WTC11 (cell line): ENCODE results near the gene NUP93. TPM values are rescaled to one million over a fixed set of nuclear protein-coding genes. Genes with fewer than 3 reads are reported as not detected.

Experiments used
- ATAC-seq: fragments of 200-7000 bp; cut with Tn5 transposase; 2 replicates; pipeline ENCODE4 v1.10.0; 2021; ENCODE audit warnings: mild to moderate bottlenecking, moderate library complexity
- CTCF ChIA-PET: fragments of 300-600 bp; sonication (Branson Sonifier 250); formaldehyde crosslinking; loops from one replicate; lab custom pipeline; 2021; ENCODE audit warnings: antibody characterized with exemption; lab: Charles Lee
- POLR2A ChIA-PET: fragments of 350-600 bp; sonication (Branson Sonifier 250); formaldehyde crosslinking; loops from one replicate; lab custom pipeline; 2021; ENCODE audit warnings: antibody characterized with exemption; lab: Charles Lee
- DNase-seq: peaks from one replicate; pipeline ENCODE4 v3.0.0; 2021; ENCODE audit warnings: low spot score
- H3K27ac Mint-ChIP-seq: 2 replicates; pipeline ENCODE4 v1.8.0; 2021; ENCODE audit warnings: mixed read lengths
- H3K27me3 Mint-ChIP-seq: 2 replicates; pipeline ENCODE4 v1.8.0; 2021; ENCODE audit warnings: low read depth, mild to moderate bottlenecking, moderate library complexity, mixed read lengths
- H3K36me3 Mint-ChIP-seq: 2 replicates; pipeline ENCODE4 v1.8.0; 2021; ENCODE audit warnings: mixed read lengths
- H3K4me1 Mint-ChIP-seq: 2 replicates; pipeline ENCODE4 v1.8.0; 2022; ENCODE audit warnings: mixed read lengths
- H3K4me3 Mint-ChIP-seq: 2 replicates; pipeline ENCODE4 v1.8.0; 2021; ENCODE audit warnings: mild to moderate bottlenecking, moderate library complexity, mixed read lengths
- H3K9me3 Mint-ChIP-seq: 2 replicates; pipeline ENCODE4 v1.8.0; 2021; ENCODE audit warnings: mixed read lengths
- CREM ChIP-seq: sonication (generic); formaldehyde crosslinking; IDR thresholded peaks from 2 replicates; pipeline ENCODE4 v1.8.1; 2022; ENCODE audit warnings: mild to moderate bottlenecking, missing genetic modification reagents, moderate library complexity
- CTCF ChIP-seq: fragments of 200-600 bp; IDR thresholded peaks from 2 replicates; pipeline ENCODE4 v1.8.0; 2022; ENCODE audit warnings: antibody characterized with exemption
- GABPB1 ChIP-seq: sonication (generic); formaldehyde crosslinking; IDR thresholded peaks from 2 replicates; pipeline ENCODE4 v1.8.1; 2023; ENCODE audit warnings: mild to moderate bottlenecking, missing genetic modification reagents
- HMGA2 ChIP-seq: fragments of 250-450 bp; sonication (Bioruptor Pico); IDR thresholded peaks from 2 replicates; pipeline ENCODE4 v1.4.0; 2021; ENCODE audit warnings: mild to moderate bottlenecking, moderate library complexity
- IRF1 ChIP-seq: sonication (generic); formaldehyde crosslinking; IDR thresholded peaks from 2 replicates; pipeline ENCODE4 v1.8.0; 2023; ENCODE audit warnings: missing genetic modification reagents
- JUN ChIP-seq: sonication (generic); formaldehyde crosslinking; IDR thresholded peaks from 2 replicates; pipeline ENCODE4 v1.8.0; 2023; ENCODE audit warnings: mild to moderate bottlenecking, missing genetic modification reagents
- MXD4 ChIP-seq: fragments of 250-450 bp; sonication (Bioruptor Pico); IDR thresholded peaks from 2 replicates; pipeline ENCODE4 v1.8.0; 2021; ENCODE audit warnings: mild to moderate bottlenecking, moderate library complexity, borderline replicate concordance
- NFATC4 ChIP-seq: fragments of 250-450 bp; sonication (Bioruptor Pico); IDR thresholded peaks from 2 replicates; pipeline ENCODE4 v1.9.0; 2021; ENCODE audit warnings: mild to moderate bottlenecking
- NR1H2 ChIP-seq: sonication (generic); formaldehyde crosslinking; IDR thresholded peaks from 2 replicates; pipeline ENCODE4 v1.9.0; 2021; ENCODE audit warnings: mild to moderate bottlenecking, moderate library complexity, missing genetic modification reagents
- PRRX2 ChIP-seq: fragments of 250-450 bp; sonication (Bioruptor Pico); IDR thresholded peaks from 2 replicates; pipeline ENCODE4 v1.8.0; 2021; ENCODE audit warnings: mild to moderate bottlenecking
- TCF7 ChIP-seq: sonication (generic); formaldehyde crosslinking; IDR thresholded peaks from 2 replicates; pipeline ENCODE4 v1.8.0; 2022; ENCODE audit warnings: mild to moderate bottlenecking, low read depth, missing genetic modification reagents, moderate library complexity
- ZMAT4 ChIP-seq: fragments of 250-450 bp; sonication (Bioruptor Pico); IDR thresholded peaks from 2 replicates; pipeline ENCODE4 v1.9.0; 2021; ENCODE audit warnings: mild to moderate bottlenecking
- ZNF263 ChIP-seq: sonication (generic); formaldehyde crosslinking; IDR thresholded peaks from 2 replicates; pipeline ENCODE4 v1.8.1; 2022; ENCODE audit warnings: low read depth, mild to moderate bottlenecking, moderate library complexity, missing genetic modification reagents
- ZNF416 ChIP-seq: fragments of 250-450 bp; sonication (Bioruptor Pico); IDR thresholded peaks from 2 replicates; pipeline ENCODE4 v1.9.0; 2021; ENCODE audit warnings: mild to moderate bottlenecking, inconsistent platforms
- total RNA-seq: library from RNA; stranded (reverse); gene quantifications from 3 replicates; pipeline ENCODE4 v1.2.3, GENCODE V29; 2021
- TF ChIP-seq, protein P1 (sequence below): sonication (generic); formaldehyde crosslinking; conservative IDR thresholded peaks from 2 replicates; pipeline ENCODE4 v1.8.1; 2022; ENCODE audit warnings: mild to moderate bottlenecking, missing genetic modification reagents
- TF ChIP-seq, protein P2 (sequence below): sonication (generic); formaldehyde crosslinking; IDR thresholded peaks from 2 replicates; pipeline ENCODE4 v1.8.1; 2023; ENCODE audit warnings: mild to moderate bottlenecking, moderate library complexity, missing genetic modification reagents
- TF ChIP-seq, protein P3 (sequence below): sonication (generic); formaldehyde crosslinking; IDR thresholded peaks from 2 replicates; pipeline ENCODE4 v1.8.1; 2023; ENCODE audit warnings: mild to moderate bottlenecking, missing genetic modification reagents, borderline replicate concordance
- TF ChIP-seq, protein P4 (sequence below): sonication (generic); formaldehyde crosslinking; IDR thresholded peaks from 2 replicates; pipeline ENCODE4 v1.8.1; 2022; ENCODE audit warnings: low read depth, mild to moderate bottlenecking, moderate library complexity, missing genetic modification reagents, borderline replicate concordance
- TF ChIP-seq, protein P5 (sequence below): sonication (generic); formaldehyde crosslinking; IDR thresholded peaks from 2 replicates; pipeline ENCODE4 v1.8.1; 2022; ENCODE audit warnings: missing genetic modification reagents, borderline replicate concordance

NUP93 gene
- total RNA-seq, 1 experiment from 2014 or later = 185 TPM

GRCh38 chr16:56877486-56878182, 147.7 kb downstream of the NUP93 start:
- ATAC-seq (no peak), DNase-seq (no peak)
- TF ChIP-seq CTCF (no peak), JUN (no peak), NFATC4 (CRISPR knock-in tag) (no peak), CREM (CRISPR knock-in tag) (no peak)
- TF ChIP-seq, protein P1, sequence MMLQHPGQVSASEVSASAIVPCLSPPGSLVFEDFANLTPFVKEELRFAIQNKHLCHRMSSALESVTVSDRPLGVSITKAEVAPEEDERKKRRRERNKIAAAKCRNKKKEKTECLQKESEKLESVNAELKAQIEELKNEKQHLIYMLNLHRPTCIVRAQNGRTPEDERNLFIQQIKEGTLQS (CRISPR knock-in tag) = no peak
- TF ChIP-seq, protein P2, sequence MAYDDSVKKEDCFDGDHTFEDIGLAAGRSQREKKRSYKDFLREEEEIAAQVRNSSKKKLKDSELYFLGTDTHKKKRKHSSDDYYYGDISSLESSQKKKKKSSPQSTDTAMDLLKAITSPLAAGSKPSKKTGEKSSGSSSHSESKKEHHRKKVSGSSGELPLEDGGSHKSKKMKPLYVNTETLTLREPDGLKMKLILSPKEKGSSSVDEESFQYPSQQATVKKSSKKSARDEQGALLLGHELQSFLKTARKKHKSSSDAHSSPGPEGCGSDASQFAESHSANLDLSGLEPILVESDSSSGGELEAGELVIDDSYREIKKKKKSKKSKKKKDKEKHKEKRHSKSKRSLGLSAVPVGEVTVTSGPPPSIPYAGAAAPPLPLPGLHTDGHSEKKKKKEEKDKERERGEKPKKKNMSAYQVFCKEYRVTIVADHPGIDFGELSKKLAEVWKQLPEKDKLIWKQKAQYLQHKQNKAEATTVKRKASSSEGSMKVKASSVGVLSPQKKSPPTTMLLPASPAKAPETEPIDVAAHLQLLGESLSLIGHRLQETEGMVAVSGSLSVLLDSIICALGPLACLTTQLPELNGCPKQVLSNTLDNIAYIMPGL (CRISPR knock-in tag) = no peak
- ChIA-PET POLR2A (no interaction called here), CTCF (interaction anchor here (0.6 to 2.4 kb wide), 2 partner anchors 9 to 266 kb away, joined by 3 to 7 read pairs; no protein-coding TSS in a partner anchor)
- Mint-ChIP-seq H3K36me3 (no peaks in the 10 kb centered on the region), H3K27me3 (no peaks in the 10 kb centered on the region), H3K9me3 (no peaks in the 10 kb centered on the region), H3K4me3 (no peak overlapping the region), H3K4me1 (no peaks in the 10 kb centered on the region), H3K27ac (no peak overlapping the region)

- ATAC-seq (no peak), DNase-seq (no peak)
- no peak overlapping the region for H3K4me3 Mint-ChIP-seq
- no peak overlapping the region for H3K27ac Mint-ChIP-seq
- no peaks in the 10 kb centered on the region for H3K27me3 Mint-ChIP-seq
- no peaks in the 10 kb centered on the region for H3K4me1 Mint-ChIP-seq
- no peaks in the 10 kb centered on the region for H3K36me3 Mint-ChIP-seq
- ChIA-PET CTCF (interaction anchor here (0.6 to 2.4 kb wide), 2 partner anchors 9 to 265 kb away, joined by 3 to 7 read pairs; no protein-coding TSS in a partner anchor), POLR2A (no interaction called here)
- H3K9me3 Mint-ChIP-seq = no peaks in the 10 kb centered on the region
- TF ChIP-seq ZNF263 (no peak), MXD4 (CRISPR knock-in tag) (no peak), GABPB1 (no peak), PRRX2 (CRISPR knock-in tag) (no peak), TCF7 (no peak), ZNF416 (CRISPR knock-in tag) (no peak), IRF1 (CRISPR knock-in tag) (no peak), ZMAT4 (no peak), NR1H2 (CRISPR knock-in tag) (no peak), HMGA2 (no peak)
- TF ChIP-seq, protein P3, sequence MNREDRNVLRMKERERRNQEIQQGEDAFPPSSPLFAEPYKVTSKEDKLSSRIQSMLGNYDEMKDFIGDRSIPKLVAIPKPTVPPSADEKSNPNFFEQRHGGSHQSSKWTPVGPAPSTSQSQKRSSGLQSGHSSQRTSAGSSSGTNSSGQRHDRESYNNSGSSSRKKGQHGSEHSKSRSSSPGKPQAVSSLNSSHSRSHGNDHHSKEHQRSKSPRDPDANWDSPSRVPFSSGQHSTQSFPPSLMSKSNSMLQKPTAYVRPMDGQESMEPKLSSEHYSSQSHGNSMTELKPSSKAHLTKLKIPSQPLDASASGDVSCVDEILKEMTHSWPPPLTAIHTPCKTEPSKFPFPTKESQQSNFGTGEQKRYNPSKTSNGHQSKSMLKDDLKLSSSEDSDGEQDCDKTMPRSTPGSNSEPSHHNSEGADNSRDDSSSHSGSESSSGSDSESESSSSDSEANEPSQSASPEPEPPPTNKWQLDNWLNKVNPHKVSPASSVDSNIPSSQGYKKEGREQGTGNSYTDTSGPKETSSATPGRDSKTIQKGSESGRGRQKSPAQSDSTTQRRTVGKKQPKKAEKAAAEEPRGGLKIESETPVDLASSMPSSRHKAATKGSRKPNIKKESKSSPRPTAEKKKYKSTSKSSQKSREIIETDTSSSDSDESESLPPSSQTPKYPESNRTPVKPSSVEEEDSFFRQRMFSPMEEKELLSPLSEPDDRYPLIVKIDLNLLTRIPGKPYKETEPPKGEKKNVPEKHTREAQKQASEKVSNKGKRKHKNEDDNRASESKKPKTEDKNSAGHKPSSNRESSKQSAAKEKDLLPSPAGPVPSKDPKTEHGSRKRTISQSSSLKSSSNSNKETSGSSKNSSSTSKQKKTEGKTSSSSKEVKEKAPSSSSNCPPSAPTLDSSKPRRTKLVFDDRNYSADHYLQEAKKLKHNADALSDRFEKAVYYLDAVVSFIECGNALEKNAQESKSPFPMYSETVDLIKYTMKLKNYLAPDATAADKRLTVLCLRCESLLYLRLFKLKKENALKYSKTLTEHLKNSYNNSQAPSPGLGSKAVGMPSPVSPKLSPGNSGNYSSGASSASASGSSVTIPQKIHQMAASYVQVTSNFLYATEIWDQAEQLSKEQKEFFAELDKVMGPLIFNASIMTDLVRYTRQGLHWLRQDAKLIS (CRISPR knock-in tag) = no peak
- TF ChIP-seq, protein P2 (CRISPR knock-in tag) = no peak
- TF ChIP-seq, protein P4, sequence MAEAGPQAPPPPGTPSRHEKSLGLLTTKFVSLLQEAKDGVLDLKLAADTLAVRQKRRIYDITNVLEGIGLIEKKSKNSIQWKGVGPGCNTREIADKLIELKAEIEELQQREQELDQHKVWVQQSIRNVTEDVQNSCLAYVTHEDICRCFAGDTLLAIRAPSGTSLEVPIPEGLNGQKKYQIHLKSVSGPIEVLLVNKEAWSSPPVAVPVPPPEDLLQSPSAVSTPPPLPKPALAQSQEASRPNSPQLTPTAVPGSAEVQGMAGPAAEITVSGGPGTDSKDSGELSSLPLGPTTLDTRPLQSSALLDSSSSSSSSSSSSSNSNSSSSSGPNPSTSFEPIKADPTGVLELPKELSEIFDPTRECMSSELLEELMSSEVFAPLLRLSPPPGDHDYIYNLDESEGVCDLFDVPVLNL = no peak
- TF ChIP-seq, protein P5, sequence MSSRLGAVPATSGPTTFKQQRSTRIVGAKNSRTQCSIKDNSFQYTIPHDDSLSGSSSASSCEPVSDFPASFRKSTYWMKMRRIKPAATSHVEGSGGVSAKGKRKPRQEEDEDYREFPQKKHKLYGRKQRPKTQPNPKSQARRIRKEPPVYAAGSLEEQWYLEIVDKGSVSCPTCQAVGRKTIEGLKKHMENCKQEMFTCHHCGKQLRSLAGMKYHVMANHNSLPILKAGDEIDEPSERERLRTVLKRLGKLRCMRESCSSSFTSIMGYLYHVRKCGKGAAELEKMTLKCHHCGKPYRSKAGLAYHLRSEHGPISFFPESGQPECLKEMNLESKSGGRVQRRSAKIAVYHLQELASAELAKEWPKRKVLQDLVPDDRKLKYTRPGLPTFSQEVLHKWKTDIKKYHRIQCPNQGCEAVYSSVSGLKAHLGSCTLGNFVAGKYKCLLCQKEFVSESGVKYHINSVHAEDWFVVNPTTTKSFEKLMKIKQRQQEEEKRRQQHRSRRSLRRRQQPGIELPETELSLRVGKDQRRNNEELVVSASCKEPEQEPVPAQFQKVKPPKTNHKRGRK (CRISPR knock-in tag) = no peak
These were observed 148.4 kb downstream of the NUP93 start for GRCh38 chr16:56878282-56878854.
